HG02840 (cell line): ENCODE data around the gene TFAP2B.

Source experiments
- ATAC-seq: cut with Tn5 transposase; IDR thresholded peaks from one replicate; pipeline ENCODE4 v1.9.1; 2021; ENCODE audit warnings: mild to moderate bottlenecking, moderate library complexity, moderate number of reproducible peaks; ENCODE audit not compliant: unreplicated experiment, low FRiP score

TFAP2B gene

DNA sequence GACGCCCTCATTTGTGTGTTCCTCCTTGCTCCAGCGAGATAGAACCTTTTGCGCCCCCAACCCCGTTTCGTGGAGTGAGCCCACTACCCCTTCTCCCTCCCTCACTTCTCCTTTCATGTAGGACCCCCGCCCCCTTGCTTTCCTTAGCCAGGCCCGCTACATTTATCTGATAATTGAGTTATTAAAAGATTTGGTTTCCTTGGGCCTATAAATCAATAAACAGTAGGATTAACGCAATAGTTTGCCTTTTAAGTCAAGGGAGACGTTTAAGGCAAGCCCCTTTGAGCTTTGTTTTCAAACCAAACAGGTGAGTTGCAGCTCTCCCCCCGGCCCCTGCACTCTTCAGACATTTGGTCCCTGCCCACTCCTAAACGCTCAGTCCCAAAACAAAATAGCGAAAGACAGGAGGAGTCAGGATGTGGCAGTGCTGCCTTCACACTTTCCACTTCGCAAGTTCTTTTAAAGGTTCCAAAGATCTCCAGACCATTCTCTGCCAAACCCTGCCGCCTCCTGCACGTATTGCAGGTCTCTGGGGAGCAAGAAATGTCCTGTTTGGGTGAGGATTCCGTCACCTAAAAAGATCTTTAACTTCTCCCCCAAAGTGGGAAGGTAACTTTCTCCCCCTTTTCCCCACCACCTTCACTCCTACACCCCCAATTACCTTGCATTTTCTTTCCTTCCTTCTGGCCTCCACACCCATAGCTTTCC lies 27.6 kb downstream of the TFAP2B start:
- ATAC-seq: no peak

DNA sequence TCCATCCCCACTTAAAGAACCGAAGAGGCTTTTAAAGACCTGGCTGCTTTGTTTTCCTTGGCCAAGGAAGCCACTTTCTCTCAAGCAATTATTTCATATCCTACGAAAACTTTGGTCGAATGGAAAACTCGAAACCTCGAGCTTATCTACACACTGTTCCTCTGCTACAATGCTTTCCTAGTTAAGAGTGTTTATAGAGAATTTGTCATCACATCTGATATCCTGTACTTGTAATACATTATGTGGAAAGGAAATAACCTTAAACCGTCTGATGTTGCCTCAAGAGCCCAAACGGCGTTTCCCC lies 28.1 kb downstream of the TFAP2B start:
- ATAC-seq: no peak

DNA sequence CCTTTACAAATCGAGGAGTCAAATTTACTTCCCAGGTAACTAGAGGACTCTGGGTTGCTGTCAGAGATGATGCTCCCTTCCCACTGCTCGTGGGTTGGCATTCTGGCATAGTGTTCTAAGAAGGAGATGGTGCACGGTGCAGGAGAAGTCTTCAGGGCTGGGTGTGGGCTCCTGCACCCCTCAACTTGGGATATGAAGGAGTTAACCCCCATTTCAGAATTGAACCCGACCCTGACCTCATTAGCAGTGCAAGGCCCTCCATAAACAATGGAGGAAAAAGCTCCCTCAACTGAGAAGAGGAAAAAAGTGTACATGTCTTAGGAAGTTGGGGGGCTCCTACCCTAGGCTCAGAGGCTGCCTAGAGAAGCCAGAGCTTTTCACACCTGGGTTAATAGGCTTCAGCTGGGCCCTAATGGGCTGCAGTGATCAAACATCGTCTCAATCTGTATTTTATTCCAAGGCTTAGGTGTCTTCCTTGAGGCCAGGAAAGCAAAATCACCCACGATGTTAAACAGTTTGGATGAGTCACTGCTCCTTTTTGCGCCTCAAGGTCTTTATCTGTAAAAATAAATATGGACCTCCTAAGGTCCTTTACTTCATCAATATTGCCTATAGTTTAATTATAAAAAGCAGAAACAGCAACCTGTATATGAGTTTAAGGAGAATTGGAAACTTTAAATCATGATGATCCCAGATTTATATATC lies 29.4 kb downstream of the TFAP2B start:
- no peak for ATAC-seq

DNA sequence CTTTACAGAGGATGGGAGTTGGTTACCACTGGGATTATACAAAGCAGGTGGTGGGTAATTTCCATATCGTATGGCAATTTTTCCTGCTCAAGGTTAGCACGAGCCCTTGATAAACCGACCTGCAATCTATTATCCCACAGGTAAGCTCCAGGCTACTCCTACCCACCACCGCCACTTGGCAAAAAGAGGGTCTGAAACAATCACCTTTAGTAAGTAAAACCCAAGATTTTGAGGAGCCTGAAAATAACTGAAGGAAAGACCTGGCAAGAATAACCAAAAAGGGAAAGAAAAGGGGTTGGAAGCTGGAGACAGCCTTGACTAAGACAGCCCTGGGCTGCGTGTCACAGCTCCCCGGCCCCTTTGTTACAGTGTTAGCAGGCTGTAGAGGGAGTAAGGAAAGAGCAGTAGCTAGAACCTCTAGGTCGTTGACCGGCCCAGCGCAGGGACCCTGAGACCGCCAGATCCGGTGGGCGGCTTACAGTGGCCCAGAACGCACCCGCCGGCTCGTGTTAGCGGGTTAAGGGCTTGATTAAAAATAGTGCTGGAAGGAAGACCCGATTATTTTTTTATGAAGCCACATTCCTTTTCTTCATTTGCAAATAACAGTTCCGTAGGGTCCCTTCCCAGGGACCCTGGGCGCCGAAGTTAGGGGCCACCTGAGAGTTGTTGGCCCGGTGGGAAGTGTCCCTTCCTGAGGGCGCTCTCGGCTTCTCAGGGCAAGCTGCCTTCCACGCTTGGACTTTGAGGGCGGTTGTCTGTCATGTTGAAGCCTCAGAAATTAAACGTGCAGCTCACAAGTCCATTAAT lies 30.5 kb downstream of the TFAP2B start:
- no peak for ATAC-seq

DNA sequence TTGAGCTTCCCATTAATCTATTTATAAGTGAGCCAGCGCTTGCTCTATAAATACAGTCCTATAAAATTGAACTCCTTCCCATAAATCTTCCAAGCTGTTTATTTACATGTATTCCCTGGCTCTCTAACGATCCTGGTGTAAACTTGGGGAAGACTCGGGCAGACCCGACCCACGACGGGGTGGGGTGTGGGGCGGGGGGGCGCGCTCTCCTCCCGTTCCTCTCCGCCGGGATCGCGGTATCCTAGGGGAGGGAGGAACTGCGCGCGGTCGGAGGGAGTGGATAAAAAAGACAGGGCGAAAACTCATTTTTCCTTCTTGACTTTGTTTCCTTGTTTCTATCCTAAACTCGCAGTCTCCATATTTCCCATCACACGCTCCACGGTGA lies 31.1 kb downstream of the TFAP2B start:
- no peak for ATAC-seq

DNA sequence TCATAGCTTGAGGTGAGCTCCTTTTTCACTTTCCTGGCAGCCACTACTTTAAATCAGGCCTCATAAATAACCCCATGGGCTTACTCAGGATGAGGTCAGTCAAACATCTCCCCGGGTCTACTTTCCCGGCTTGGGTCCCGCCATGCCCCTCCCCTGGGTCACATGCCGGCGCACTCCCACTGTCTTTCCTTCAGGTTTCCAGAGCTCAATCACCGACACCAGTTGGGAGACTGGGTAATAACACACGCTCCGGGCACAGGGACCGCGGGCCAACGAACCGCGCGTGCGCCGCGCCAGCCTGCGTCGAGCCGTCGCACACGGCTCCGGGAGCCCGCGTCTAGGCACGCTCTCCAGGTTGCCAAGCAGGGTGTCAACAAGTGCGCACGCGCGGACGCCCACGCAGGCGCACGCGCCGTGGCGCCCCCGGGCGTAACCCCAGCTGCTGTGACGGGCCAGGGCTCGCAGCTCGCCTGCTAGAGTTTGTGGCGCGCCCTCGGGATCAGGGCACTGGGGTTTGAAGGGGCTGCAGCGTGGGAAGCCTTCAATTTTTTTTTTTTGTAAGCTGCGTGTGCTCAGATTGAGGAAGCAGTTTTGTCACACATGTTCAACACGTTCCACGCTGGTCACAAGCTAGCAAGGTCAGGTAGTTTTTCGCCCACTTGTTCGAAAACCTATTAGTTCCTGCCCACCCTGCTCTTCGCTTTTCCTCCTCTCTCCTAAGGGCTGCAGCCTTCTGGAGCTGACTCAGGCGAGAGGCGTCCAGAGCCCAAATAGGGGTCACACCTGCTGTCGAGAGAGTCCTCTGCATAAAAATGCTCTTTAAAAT lies 31.8 kb downstream of the TFAP2B start:
- no peak for ATAC-seq

DNA sequence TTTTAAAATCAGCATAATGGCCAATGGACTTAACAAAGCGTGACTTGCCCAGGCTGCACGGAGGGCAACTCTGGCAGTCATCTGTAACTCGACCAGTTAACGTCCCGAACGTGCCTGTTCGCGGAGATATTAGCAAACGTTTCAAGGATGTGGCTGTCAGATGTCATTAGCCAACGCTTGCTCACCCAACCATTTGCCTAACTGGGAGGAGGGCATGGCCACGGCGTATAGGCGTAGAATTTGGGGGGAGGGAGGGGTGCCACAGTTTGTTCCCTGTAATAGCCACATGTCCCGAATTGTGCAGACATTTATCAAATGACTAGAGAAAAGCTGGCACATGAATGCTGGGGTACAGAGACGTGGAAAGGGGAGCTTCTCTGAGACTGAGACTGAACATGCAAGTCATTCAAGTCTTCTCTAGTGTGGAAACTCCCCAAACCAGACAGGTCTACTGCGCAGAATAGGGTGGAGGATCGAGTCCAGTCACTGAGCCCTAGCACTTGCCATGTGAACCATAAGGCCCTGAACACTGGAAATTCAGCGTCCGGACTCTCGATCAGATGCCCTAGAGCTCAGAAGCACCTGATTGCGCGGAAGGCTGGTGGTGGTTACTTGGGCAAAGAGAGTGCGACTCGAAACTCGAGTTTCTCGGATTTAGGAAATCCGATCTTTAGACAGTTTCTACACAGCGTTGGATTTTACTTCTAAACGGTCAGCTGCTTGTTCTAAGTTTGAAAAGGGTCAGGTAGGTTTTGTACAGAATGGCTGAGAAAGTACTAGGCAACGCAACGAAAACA lies 32.6 kb downstream of the TFAP2B start:
- no peak for ATAC-seq

DNA sequence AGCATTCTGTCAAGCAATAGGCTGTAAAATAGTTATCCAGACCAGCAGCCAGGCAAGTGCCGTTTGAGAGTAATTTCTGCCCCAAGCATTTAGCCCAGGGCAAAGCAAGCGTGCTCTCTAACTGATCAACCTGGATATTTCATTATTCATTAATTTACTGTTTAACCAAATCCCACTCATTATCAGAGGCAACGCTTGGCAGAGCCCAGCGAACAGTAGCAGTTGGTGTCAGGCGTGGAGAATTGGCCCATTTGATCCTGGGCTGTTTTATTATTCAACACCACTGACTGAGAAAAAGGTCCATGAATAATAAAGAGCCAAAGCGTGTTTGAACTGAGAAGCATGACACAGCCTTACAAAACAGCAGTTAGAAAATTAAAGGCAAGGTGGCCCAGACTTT lies 35.3 kb downstream of the TFAP2B start:
- ATAC-seq: no peak

DNA sequence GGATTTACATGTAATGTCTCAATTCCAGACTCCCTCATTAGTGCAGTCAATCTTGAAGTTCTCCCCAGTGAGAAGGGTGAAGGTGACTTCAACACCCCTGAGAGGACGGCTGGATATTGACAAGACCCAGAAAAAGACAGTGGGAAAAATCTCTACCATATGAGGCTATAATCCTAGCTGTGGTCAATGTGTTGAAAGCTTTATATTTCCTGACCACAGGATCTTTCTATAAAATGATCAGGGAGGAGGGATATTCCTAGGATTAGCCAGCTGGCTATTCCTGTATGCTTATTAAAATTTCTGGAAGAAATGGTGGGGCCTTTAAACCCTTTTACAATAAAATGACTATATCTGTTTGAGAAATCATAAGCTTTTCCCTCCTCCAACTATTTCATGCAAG lies 43.0 kb downstream of the TFAP2B start:
- no peak for ATAC-seq

DNA sequence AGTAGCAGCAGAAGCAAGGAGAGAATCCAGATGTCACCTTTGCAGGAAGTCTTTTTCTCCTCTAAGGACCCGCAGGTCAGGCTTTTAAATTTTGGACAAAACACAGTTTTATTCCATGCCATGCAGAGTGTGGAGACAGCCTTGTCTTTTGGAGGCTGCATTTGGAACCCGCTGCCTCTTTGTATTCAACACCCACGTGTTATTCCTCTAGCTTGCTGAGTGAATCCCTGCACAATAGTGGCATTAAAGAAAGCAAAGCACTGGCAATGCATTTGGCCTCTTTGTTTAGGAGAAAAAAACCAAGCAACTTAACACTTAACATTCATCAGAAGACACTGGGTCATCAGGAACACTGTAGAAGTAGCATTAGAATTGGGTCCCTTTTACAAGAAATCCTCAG lies 43.5 kb downstream of the TFAP2B start:
- no peak for ATAC-seq

DNA sequence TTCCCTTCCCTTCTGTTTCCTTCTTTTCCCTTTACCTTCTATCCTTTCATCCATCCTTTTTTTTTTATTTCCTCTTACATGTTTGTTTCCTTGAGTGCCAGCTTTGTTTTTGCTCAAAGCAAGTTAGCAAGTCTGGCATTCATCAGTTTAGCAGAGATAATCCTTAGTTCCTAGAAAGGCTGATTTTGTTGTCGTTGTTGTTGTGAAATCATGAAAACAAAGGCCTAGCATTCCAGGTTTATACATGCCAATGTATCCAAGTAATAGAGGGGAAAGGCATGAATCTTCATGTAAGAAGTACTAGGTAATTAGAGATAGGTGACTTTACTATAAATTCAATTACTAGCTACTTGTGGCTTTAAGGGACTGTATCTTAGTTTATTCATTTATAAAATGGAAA lies 45.9 kb downstream of the TFAP2B start:
- ATAC-seq: no peak

DNA sequence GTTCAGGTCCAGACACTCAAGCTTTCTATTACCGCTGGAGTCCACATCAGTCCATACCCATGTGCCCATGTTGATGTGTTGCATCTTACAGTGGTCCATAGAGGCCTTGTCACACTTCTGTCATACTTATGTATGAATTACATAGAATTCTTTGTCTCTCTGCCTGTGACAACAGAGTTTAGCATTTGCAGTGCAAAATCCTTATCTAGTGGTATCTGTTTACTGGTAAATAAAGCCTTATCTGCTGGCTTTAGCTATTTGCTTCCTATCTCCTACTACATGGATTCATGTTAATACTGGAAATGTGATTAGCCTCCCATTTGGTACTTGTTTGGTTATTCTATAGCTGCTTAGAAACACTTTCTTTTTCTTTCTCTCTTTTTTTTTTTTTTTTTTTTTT lies 49.8 kb downstream of the TFAP2B start:
- ATAC-seq: no peak

DNA sequence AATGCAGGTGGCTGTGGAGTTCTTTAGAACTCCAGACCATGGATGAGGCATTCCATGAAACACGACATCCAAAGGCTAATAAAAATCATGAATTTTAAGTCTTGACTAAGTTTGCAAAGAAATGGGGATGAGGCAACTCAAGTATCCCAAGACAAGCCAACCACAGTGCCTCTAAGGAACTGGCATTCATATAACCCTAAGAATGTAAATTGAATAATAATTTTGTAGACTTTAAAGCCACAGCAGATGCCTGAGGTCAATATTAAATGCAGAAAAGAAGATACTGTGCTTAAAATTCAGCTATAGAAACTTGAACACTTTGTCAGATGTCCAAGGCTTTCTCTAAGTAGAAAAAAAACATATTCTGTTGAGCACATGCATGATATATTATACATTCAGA lies 54.5 kb downstream of the TFAP2B start:
- ATAC-seq: no peak

DNA sequence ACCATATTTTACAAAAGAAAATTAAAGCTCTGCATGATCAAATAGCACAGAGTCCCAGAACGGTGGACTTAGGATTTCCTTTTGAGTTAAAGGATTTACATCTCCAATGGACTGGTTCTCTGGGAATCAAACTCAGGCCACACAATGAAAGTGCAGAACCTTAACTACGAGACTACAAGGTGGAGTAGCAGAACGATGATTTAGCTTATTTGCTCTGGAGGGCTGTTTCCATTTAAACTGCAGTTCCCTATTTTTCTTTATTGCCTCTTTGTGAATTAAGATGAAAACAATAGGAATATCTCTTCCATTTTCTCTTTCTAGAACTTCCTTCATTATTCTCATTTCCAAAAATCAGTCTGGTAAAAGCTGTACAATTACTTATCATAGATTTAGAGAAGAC lies 65.7 kb downstream of the TFAP2B start:
- ATAC-seq: no peak

DNA sequence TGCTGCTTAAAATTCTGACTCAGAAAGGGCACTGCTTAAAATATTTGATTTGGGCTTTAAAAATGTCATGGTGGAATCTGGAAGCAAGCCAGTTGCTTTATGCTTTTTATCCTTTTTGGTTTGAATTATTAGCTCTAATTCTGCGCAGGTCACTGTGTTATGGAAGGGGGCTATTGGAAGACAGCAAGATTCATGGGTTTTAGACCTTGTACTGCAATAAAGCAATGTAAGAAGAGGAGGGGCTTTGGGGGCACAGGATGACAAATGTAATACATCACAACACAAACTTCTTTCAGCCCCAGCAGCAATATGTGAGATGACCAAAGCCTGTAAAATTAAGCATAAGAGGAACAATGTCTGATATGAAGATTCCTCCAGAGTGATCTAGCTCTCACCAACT lies 68.4 kb downstream of the TFAP2B start:
- no peak for ATAC-seq

DNA sequence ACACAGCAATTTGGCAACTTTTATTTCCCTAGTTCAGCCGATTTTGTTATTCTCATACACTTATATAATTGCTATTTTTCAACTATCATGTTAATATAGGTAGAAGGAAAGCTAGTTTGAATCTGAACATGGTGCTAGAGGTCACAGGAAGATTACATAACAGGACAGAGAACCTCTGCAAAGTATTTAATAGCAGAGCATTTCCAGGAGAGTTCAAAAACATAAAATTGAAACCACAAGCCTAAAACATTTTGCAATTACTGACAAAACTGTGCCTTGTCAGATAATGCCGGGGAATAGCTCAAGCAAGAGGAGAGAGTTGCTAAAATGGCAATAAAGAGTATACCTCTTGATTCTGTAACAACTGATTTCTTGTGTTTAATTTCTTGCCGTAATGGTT lies 70.8 kb downstream of the TFAP2B start:
- no peak for ATAC-seq

DNA sequence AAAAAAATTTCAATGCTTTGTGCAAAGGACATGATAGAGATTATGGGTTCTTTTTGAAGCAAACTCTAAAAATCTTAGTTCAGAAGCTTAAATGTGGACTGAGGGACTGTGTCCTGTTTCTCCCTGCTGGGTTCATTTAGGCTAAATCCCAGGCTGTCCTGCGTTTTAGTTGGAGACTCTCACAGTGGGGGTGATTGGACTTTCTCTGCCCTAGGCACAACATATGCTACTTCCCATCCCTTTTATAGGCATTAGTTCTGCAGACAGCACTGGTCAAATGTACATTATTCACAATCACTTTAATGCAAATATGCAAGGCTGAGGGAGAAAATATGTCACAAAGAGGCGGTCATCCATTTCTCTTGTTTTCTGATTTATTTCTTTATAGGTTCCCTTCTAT lies 71.3 kb downstream of the TFAP2B start:
- no peak for ATAC-seq

DNA sequence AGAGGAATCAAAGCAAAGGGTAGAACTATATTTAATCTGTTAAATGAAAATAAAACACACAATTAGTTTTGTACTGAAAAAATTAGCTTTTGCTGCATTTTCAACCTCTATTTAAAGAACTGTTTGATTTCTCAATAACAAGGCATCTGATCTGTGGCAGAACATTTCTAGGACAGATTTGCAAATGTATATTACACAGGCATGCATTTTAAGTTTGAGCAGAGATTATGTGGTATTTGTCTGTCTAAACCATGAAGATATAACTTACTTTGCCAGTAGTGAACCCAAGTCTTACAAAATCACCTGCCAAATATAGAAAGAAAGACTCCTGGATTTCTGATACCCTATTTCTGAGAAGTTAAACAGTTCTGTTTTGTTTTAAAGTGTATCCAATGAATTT lies 71.9 kb downstream of the TFAP2B start:
- no peak for ATAC-seq

DNA sequence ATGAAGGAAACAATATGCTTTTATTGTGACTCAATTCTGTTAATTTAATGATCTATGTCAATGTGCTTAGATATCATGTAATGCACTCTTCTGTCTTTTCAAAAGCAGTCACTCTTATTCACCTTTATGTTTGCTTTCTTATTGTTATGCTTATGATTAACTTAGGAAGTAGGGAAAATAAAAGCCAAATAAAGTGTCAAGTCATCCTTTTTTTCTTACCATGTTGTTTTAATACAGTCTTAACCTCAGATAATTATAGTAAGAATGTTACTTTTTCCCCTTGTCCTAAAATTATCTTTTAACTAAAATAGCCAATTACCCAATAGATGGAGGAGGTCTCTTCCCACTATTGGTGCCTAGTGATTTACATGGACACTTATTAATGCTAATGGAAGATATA lies 72.6 kb downstream of the TFAP2B start:
- ATAC-seq: no peak
